Measurements from ENCODE around the gene TFAP2E.

Gene TFAP2E

GRCh38 chr1:35592991-35593769 is 20.1 kb downstream of the TFAP2E start:
- DNase-seq (ENCODE audit: extremely low read depth in 1 of 2, low read depth in 1 of 2), result no peak

GRCh38 chr1:35594005-35594760 is 21.1 kb downstream of the TFAP2E start:
- DNase-seq (ENCODE audit: extremely low read depth in 1 of 2, low read depth in 1 of 2), result no peak

GRCh38 chr1:35595684-35596083 is 22.6 kb downstream of the TFAP2E start:
- DNase-seq (ENCODE audit: extremely low read depth in 1 of 2, low read depth in 1 of 2), result no peak

GRCh38 chr1:35597870-35598269 is 24.8 kb downstream of the TFAP2E start:
- DNase-seq (ENCODE audit: extremely low read depth in 1 of 2, low read depth in 1 of 2), result no peak

GRCh38 chr1:35598895-35599294 is 25.8 kb downstream of the TFAP2E start:
- no peak for DNase-seq (ENCODE audit: extremely low read depth in 1 of 2, low read depth in 1 of 2)

GRCh38 chr1:35599411-35599810 is 26.3 kb downstream of the TFAP2E start:
- no peak for DNase-seq (ENCODE audit: extremely low read depth in 1 of 2, low read depth in 1 of 2)

GRCh38 chr1:35600593-35600992 is 27.5 kb downstream of the TFAP2E start:
- DNase-seq (ENCODE audit: extremely low read depth in 1 of 2, low read depth in 1 of 2), result no peak

GRCh38 chr1:35603468-35603867 is 30.4 kb downstream of the TFAP2E start:
- no peak for DNase-seq (ENCODE audit: extremely low read depth in 1 of 2, low read depth in 1 of 2)

GRCh38 chr1:35603941-35604340 is 30.8 kb downstream of the TFAP2E start:
- no peak for DNase-seq (ENCODE audit: extremely low read depth in 1 of 2, low read depth in 1 of 2)

- no peak for DNase-seq (ENCODE audit: extremely low read depth in 1 of 2, low read depth in 1 of 2)
Measured at GRCh38 chr1:35605071-35605866, 32.2 kb downstream of the TFAP2E start.

GRCh38 chr1:35605867-35606182 is 32.7 kb downstream of the TFAP2E start:
- DNase-seq (ENCODE audit: extremely low read depth in 1 of 2, low read depth in 1 of 2), result no peak

- DNase-seq (ENCODE audit: extremely low read depth in 1 of 2, low read depth in 1 of 2), result no peak
Measured at GRCh38 chr1:35611655-35612054, 38.5 kb downstream of the TFAP2E start.

- no peak for DNase-seq (ENCODE audit: extremely low read depth in 1 of 2, low read depth in 1 of 2)
Measured at GRCh38 chr1:35615440-35615839, 42.3 kb downstream of the TFAP2E start.

- no peak for DNase-seq (ENCODE audit: extremely low read depth in 1 of 2, low read depth in 1 of 2)
Measured at GRCh38 chr1:35619237-35620121, 46.4 kb downstream of the TFAP2E start.

- DNase-seq (ENCODE audit: extremely low read depth in 1 of 2, low read depth in 1 of 2), result no peak
Measured at GRCh38 chr1:35622510-35623178, 49.5 kb downstream of the TFAP2E start.

GRCh38 chr1:35623832-35624231 is 50.7 kb downstream of the TFAP2E start:
- DNase-seq (ENCODE audit: extremely low read depth in 1 of 2, low read depth in 1 of 2), result no peak

GRCh38 chr1:35629051-35629450 is 55.9 kb downstream of the TFAP2E start:
- DNase-seq (ENCODE audit: extremely low read depth in 1 of 2, low read depth in 1 of 2), result no peak

GRCh38 chr1:35631396-35631795 is 58.3 kb downstream of the TFAP2E start:
- DNase-seq (ENCODE audit: extremely low read depth in 1 of 2, low read depth in 1 of 2), result no peak

GRCh38 chr1:35633547-35633946 is 60.4 kb downstream of the TFAP2E start:
- no peak for DNase-seq (ENCODE audit: extremely low read depth in 1 of 2, low read depth in 1 of 2)

- DNase-seq (ENCODE audit: extremely low read depth in 1 of 2, low read depth in 1 of 2), result no peak
Measured at GRCh38 chr1:35637401-35637809, 64.3 kb downstream of the TFAP2E start.
